Loucy (cell line): ENCODE results near the gene ANO7.

Source experiments
- H2AFZ ChIP-seq: fragments of 200-600 bp; sonication (generic); 2 replicates; pipeline ENCODE4 v1.6.0; 2016; ENCODE audit warnings: antibody characterized with exemption, mild to moderate bottlenecking, low read length, moderate library complexity
- H3F3A ChIP-seq: fragments of 200-600 bp; 2 replicates; pipeline ENCODE4 v1.6.0; 2016; ENCODE audit warnings: antibody characterized with exemption, low read depth, mild to moderate bottlenecking
- H3K27me3 ChIP-seq: fragments of 200-600 bp; sonication (generic); 2 replicates; pipeline ENCODE4 v1.6.1; 2014; ENCODE audit warnings: low read length, mild to moderate bottlenecking; ENCODE audit not compliant: insufficient read depth, poor library complexity, severe bottlenecking
- H3K36me3 ChIP-seq: fragments of 200-600 bp; sonication (generic); 2 replicates; pipeline ENCODE4 v1.6.1; 2016; ENCODE audit warnings: low read length; ENCODE audit not compliant: insufficient read depth
- H3K4me1 ChIP-seq: fragments of 200-600 bp; sonication (generic); 2 replicates; pipeline ENCODE4 v1.5.1; 2014; ENCODE audit warnings: low read length, mild to moderate bottlenecking; ENCODE audit not compliant: insufficient read depth, poor library complexity, severe bottlenecking
- H3K4me2 ChIP-seq: fragments of 200-600 bp; sonication (generic); 2 replicates; pipeline ENCODE4 v1.6.0; 2014; ENCODE audit warnings: antibody characterized with exemption, low read length, low read depth, mild to moderate bottlenecking; ENCODE audit not compliant: poor library complexity, severe bottlenecking
- H3K4me3 ChIP-seq: fragments of 200-600 bp; sonication (generic); 2 replicates; pipeline ENCODE4 v1.5.1; 2014; ENCODE audit warnings: low read length, mild to moderate bottlenecking, mixed read lengths; ENCODE audit not compliant: poor library complexity, severe bottlenecking
- H3K79me2 ChIP-seq: fragments of 200-600 bp; sonication (generic); 2 replicates; pipeline ENCODE4 v1.6.1; 2014; ENCODE audit warnings: low read length; ENCODE audit not compliant: insufficient read depth
- H3K9ac ChIP-seq: fragments of 200-600 bp; sonication (generic); 2 replicates; pipeline ENCODE4 v1.6.0; 2014; ENCODE audit warnings: mild to moderate bottlenecking, low read depth, low read length, moderate library complexity; ENCODE audit not compliant: poor library complexity, severe bottlenecking
- H3K9me2 ChIP-seq: fragments of 200-600 bp; sonication (generic); replicated peaks from 2 replicates; pipeline ENCODE4 v1.6.1; 2016; ENCODE audit warnings: low read depth, low read length, mixed read lengths
- H3K9me3 ChIP-seq: fragments of 200-600 bp; sonication (generic); 2 replicates; pipeline ENCODE4 v1.6.1; 2014; ENCODE audit warnings: mild to moderate bottlenecking, antibody characterized with exemption, low read length, low read depth; ENCODE audit not compliant: insufficient read depth
- H4K20me1 ChIP-seq: fragments of 200-600 bp; sonication (generic); 2 replicates; pipeline ENCODE4 v1.6.0; 2014; ENCODE audit warnings: antibody characterized with exemption, low read length, mild to moderate bottlenecking; ENCODE audit not compliant: insufficient read depth, poor library complexity, severe bottlenecking
- CTCF ChIP-seq: fragments of 200-600 bp; sonication (generic); conservative IDR thresholded peaks from 2 replicates; pipeline ENCODE4 v1.5.1; 2014; ENCODE audit warnings: mild to moderate bottlenecking, antibody characterized with exemption, low read length
- EZH2phosphoT487 ChIP-seq: fragments of 200-600 bp; IDR thresholded peaks from 2 replicates; pipeline ENCODE4 v1.6.1; 2018; ENCODE audit warnings: antibody characterized with exemption, mild to moderate bottlenecking, moderate library complexity, borderline replicate concordance

Gene ANO7

GRCh38 chr2:241146286-241146685, 42.2 kb upstream of the ANO7 start:
- Histone ChIP-seq H2AFZ (no peak overlapping the region), H3K4me2 (peak overlapping the region; percentile 28), H4K20me1 (peaks cover 27% of the 10 kb centered on the region), H3K9me3 (no peaks in the 10 kb centered on the region), H3F3A (no peaks in the 10 kb centered on the region), H3K79me2 (peaks cover 46% of the 10 kb centered on the region), H3K9me2 (no peaks in the 10 kb centered on the region), H3K9ac (no peak overlapping the region), H3K36me3 (peaks cover 4% of the 10 kb centered on the region; the same call in 1 of the 2 replicates), H3K4me1 (peaks cover 15% of the 10 kb centered on the region), H3K4me3 (no peak overlapping the region), H3K27me3 (no peaks in the 10 kb centered on the region)
- TF ChIP-seq CTCF: no peak
- TF ChIP-seq EZH2phosphoT487: no peak

- Histone ChIP-seq H2AFZ (no peak overlapping the region), H3K9ac (no peak overlapping the region), H3F3A (no peaks in the 10 kb centered on the region), H4K20me1 (peaks cover 32% of the 10 kb centered on the region), H3K27me3 (no peaks in the 10 kb centered on the region), H3K4me2 (peak overlapping the region; percentile 93), H3K9me2 (no peaks in the 10 kb centered on the region), H3K36me3 (peaks cover 4% of the 10 kb centered on the region; the same call in 1 of the 2 replicates), H3K9me3 (no peaks in the 10 kb centered on the region), H3K4me1 (peaks cover 26% of the 10 kb centered on the region), H3K79me2 (peaks cover 56% of the 10 kb centered on the region), H3K4me3 (no peak overlapping the region)
- TF ChIP-seq EZH2phosphoT487 (no peak), CTCF (no peak)
These were observed 41.1 kb upstream of the ANO7 start for GRCh38 chr2:241147336-241147735.

- peak overlapping the region; percentile 93 for H3K4me2 ChIP-seq
- no peaks in the 10 kb centered on the region for H3K9me2 ChIP-seq
- peaks cover 56% of the 10 kb centered on the region for H3K79me2 ChIP-seq
- no peaks in the 10 kb centered on the region for H3K36me3 ChIP-seq
- peaks cover 32% of the 10 kb centered on the region for H4K20me1 ChIP-seq
- TF ChIP-seq EZH2phosphoT487 (no peak), CTCF (no peak)
- peaks cover 26% of the 10 kb centered on the region for H3K4me1 ChIP-seq
- H3F3A ChIP-seq: no peaks in the 10 kb centered on the region
- no peaks in the 10 kb centered on the region for H3K9me3 ChIP-seq
- peak overlapping the region; percentile 98; the same call in 1 of the 2 replicates for H2AFZ ChIP-seq
- no peaks in the 10 kb centered on the region for H3K27me3 ChIP-seq
- H3K9ac ChIP-seq: peak overlapping the region; percentile 75
- peak overlapping the region; percentile 81 for H3K4me3 ChIP-seq
These were observed 40.2 kb upstream of the ANO7 start for GRCh38 chr2:241148239-241148638.
